ENCODE data around the gene CFAP20DC. TPM values are rescaled to one million over a fixed set of nuclear protein-coding genes. Genes with fewer than 3 reads are reported as not detected.
A peak's percentile ranks its signal among the peaks of the same experiment; 100 is the strongest.
"Not testable (repeated sequence)": the region's sequence is repeated elsewhere in the genome, so short reads cannot be mapped to it uniquely, and the experiment has no call there.

CFAP20DC gene
- total RNA-seq, 1 experiment from 2014 or later = 3.9 TPM

DNA sequence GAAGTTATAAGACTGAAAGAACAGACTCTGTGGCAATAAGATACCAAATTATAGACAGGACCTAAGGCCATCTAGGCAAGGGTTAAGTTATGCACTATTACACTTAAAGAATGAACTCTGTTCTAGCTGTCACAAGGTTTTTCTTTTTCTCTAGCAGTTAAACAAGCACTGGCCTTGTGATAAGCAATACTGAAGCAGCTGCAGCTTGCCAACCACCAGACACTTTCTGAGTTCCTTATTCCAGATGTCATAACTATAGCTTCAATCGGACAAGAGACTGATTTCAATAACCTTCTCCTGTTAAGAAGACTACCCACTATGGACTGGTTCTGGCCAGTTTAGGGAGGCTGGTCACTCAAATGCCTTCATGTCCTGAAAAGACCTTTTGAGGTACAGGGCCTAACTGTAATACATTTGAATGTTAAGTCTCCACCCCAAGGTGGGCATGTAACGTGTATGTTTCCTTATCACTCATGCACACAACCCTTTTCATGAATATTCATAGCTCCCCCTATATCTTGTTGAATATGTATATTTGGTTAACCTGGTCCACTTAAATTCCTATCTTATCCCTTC is 85.8 kb downstream of the CFAP20DC start:
- no peak for DNase-seq (ENCODE audit: low spot score)

DNA sequence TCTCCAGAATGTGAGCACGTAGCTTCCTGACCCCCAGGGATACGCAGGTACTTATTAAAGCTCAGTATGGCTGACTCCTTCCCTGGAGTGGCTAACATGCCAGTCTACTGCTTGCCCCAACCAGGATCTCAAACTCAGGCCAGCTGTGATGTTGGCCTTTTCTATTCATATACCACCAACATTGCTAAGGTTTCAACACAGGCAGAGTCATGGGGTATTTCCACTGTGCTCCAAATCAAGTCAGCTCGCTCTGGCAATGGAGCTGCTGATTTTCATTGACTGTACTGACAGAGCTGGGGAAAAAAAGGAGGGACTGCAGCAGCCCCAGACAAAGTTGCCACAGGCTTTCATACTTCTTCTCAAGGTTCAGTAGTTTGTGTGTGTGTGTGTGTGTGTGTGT is 87.0 kb downstream of the CFAP20DC start:
- no peak for DNase-seq (ENCODE audit: low spot score)

DNA sequence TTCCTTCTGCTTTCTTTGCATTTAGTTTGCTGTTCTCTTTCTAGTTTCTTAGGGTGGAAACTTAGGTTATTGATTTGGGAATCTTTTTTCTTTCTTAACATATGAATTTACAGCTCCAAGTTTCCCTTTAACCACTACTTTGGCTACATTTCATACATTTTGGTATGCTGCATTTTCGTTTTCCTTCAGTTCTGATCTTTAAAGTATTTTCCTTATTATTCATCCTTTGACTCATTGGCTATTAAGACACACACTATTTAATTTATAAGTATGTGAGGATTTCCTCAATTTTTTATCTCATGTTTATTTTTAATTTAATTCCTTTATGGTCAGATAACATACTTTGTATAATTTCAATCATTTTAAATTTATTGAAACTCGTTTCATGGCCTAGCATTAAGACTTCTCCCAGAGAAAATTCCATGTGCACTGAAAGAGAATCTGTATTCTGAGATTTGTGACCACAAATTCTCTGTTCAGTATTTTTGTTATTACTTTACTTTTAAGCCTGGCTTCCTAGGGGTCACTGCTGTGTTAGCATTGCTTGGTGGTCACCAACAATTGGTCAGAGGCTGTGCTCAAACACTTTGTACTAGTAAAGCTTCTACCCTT is 87.7 kb downstream of the CFAP20DC start:
- no peak for DNase-seq (ENCODE audit: low spot score)

DNA sequence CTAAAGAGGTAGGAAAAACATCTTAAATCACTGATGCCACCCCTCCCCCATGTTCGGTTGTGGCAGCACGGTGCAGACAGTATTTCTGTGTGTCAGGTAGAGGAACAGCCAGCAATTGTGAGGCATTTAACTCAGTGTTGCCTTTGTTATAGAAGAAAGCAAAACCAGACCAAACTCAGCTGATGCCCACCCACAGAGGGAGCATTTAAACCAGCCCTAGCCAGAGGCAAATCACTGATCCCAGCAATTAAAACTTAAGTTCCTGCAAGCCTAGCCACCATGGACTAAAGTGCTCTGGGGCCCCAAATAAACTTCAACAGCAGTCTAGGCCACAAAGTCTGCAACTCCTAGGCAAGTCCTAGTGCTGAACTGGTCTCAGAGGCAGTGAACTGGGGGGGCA is 94.5 kb downstream of the CFAP20DC start:
- DNase-seq (ENCODE audit: low spot score) = no peak

DNA sequence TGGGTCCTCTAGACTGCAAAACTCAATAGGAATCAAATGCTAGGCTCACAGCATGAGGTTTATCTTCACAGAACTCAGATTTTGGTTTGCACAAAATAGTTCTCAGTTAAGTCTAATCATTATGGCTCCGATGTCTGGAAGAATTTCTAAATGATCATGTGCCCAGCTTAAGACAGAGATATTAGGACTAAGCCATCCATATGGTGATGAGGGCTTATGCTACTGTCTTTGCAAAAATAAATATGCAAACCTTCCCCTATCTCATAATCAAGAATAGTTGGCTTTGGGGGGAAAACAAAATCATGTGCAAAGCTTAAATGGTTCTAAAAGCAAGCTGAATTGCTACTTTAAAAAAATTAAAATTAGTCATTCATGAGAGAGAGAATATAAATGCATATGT is 96.5 kb downstream of the CFAP20DC start:
- no peak for DNase-seq (ENCODE audit: low spot score)

DNA sequence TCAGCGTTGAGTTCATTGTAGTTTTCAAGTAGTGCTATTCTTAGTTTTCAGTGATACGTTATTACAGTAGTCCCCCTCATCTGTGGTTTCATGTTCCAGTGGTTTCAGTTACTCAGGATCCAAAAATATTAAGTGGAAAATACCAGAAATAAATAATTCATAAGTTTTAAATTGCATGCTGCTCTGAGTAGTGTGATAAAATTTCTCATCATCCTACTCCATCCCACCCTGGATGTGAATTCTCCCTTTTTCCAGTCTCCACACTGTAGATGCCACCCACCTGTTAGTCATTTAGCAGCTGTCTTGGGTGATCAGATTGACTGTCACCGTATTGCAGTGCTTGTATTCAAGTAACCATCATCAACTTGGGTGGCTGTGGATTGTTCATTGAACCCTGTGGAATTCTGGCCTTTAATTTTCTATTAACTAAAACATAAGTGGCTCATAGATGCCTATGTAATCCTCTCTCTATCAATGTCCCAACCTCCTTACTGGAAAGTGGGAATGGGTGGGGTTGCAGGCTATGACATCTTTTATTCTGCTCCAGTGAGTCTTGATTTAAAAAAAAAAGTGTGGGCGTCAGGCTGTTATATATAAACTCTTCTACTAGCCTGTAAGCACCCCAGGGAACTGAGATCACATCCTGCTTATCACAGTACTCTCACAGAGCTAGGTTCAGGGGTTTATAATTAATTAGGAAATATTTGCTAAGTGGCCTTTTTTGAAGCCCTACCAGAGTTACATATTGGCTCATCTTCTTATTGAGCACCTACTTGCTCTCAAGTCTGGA is 97.5 kb downstream of the CFAP20DC start:
- no peak for DNase-seq (ENCODE audit: low spot score)

DNA sequence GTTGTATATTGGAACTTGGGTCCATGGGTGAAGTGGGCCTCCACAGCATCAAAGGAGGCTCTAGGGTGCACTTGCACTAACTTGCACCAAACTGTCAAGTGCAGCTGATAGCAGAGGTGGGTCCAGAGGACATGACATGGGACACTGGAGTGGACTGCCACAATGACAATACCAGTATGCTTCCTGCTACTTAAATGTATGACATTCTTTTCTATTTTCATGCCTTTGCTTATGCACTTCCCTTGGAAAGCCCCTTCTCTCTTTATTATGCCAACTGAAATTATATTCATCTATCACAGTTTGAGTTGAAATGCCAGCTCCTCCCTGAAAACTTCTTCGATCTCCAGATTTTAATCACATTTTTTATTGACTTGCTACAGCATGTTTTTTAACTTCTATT is 101.8 kb downstream of the CFAP20DC start:
- DNase-seq (ENCODE audit: low spot score) = no peak

DNA sequence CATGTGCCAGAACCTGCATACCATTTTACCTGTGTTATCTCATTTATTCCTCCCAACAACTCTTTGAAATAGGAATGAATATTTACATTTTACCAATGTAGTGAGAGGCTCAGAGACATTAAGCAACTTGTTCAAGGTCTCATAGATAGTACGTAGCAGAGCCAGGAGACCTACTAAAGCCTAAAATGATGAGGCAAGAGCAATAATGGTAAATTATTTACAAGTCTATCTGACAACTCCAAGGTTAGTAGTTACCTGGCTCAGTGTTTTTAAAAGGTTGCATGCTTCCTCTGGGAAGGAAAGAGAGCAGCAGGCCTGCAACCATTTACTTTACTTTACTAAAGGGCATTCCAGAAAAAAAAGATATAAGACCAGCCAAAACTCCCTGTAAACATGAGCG is 103.0 kb downstream of the CFAP20DC start:
- no peak for DNase-seq (ENCODE audit: low spot score)

DNA sequence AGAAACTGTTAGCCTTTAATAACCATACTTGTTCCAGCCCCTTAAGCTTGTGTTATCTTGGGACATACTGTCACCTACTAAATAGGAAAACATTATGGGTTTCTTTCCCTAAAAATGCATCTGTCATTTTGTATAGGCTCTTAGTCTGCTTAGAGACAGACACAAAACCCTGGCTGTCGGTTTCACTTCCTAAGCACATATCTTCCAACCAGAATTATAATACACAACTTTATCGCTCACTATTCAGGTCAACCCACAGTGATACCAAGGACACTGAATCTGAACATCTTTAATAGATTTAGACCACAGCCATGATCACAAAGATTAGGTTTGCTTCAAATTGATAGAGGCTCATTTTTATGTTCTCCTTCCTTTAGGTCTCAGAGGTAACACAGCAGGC is 111.8 kb downstream of the CFAP20DC start:
- no peak for DNase-seq (ENCODE audit: low spot score)

DNA sequence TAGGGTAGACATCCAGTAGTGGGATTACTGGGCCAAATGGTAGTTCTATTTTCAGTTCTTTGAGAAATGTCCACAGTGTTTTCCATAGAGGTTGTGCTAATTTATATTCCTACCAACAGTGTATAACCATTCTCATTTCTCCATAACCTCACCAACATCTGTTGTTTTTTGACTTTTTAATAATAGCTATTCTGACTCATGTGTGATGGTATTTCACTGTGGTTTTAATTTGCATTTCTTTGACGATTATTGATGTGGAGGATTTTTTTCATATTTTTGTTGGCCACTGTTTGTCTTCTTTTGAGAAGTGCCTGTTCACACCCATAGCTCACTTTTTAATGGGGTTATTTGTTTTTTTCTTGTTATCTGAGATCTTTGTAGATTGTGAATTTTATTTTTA is 125.2 kb downstream of the CFAP20DC start:
- DNase-seq (ENCODE audit: low spot score) = no peak

DNA sequence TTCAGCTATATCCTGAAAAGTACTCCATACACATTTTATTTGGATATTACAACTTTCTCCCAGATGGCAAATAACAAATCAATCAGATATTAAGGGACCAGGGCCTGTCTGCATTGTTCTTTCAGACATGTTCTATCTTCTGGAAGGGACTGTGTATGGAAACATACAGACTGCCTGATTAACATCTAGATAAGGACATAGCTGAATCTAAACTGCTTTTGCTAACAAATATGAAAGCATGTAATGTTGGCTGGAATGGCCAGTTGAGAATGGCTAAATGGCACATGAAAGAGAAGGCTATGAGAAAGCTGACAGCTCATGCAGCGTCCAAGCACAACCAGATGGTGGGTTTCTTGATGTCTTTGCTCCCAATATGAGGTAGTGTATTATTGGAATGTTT is 149.4 kb downstream of the CFAP20DC start:
- no peak for DNase-seq (ENCODE audit: low spot score)

DNA sequence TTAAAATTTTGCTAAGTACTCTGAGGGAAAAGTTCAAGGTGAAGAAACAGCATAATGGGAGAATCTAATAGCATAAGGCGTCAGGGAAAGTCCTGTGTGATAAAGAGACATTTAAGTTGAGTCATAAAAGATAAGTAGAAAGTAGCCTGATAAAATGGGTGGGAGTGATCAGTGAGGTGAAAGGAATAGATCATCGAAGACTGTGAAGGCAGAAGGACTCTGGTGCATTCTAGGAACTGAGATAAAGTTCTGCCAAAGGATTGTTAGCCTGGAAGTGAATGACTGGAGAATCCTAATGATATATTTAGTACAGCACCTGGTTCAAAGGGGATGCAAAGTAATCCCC is 149.9 kb downstream of the CFAP20DC start:
- DNase-seq (ENCODE audit: low spot score) = no peak

DNA sequence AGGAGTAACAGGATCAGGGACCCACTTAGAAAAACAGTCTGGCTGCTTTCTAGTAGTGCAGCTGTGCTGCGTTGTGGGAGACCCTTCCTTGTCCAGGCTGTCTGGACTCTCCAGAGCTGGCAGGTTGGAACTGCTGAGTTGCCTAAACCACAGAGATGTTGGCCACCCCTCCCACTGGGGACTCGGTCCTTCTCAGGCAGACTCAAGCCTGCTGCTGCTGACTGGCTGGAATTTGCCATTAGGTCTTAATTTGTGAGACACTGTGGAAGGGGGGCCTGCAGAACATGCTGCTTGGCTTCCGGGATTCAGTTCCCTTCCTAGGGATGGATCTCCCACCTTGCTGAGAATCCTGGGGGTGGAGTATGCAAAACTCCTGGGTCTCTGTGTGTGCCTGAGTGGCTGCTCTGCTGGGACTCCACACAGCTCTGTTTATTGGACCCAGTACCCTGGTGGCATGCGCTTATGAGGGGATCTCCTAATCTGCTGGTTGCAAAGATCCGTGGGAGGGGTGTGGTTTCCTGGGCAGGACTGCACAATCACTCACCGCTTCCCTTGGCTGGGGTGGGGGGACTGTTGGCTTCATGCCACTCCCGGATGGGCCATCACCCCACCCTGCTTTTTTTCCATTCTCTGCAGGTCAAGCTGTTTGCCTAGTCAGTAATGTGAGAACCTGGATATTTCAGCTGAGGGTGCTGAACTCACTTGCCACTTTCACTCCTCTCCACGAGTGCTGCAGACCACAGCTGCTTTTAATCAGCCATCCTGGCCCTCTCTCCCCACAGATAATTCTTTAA is 150.5 kb downstream of the CFAP20DC start:
- DNase-seq (ENCODE audit: low spot score) = peak; percentile 3

DNA sequence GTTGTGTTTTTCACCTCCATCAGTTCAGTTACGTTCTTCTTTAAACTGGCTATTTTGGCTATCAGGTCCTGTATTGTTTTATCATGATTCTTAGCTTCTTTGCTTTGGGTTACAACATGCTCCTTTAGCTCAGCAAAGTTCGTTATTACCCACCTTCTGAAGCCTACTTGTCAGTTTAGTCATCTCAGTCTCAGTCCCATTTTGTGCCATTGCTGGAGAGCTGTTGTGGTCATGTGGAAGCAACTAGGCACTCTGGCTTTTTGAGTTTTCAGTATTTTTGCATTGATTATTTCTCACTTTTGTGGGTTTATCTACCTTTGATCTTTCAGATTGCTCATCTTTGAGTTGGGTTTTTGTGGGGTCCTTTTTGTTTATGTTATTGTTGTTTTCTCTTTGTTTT is 151.3 kb downstream of the CFAP20DC start:
- DNase-seq (ENCODE audit: low spot score) = no peak

DNA sequence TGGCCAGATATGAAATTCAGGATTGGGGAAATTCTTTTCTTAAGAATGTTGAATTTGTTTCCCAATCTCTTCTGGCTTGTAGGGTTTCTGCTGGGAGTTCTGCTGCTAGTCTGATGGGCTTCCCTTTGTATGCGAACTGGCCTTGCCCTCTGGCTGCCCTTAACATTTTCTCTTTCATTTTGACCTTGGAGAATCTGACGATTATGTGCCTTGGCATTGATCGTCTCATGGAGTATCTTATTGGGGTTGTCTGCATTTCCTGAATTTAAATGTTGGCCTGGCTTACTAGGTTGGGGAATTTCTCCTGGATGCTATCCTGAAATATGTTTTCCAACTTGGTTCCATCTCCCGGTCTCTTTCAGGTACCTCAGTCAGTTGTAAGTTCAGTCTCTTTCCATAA is 152.2 kb downstream of the CFAP20DC start:
- no peak for DNase-seq (ENCODE audit: low spot score)

DNA sequence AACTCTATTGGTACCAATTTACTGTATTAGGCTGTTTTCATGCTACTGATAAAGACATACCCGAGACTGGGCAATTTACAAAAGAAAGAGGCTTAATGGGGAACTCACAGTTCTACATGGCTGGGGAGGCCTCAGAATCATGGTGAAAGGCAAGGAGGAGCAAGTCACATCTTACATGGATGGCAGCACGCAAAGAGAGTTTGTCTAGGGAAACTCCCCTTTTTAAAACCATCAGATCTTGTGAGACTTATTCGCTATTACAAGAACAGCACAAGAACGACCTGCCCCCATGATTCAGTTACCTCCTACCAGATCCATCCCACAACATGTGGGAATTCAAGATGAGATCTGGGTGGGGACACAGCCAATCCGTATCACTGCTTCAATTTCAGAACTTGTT is 154.1 kb downstream of the CFAP20DC start:
- DNase-seq (ENCODE audit: low spot score) = not testable (repeated sequence)

DNA sequence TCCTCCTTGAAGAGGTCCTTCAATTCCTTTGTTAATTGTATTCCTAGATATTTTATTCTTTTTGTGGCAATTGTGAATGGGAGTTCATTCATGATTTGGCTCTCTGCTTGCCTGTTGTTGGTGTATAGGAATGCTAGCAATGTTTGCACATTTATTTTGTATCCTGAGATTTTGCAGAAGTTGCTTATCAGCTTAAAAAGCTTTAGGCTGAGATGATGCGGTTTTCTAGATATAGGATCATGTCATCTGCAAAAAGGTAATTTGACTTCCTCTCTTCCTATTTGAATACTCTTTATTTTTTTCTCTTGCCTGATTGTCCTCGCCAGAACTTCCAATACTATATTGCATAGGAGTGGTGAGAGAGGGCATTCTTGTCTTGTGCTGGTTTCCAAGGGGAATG is 157.3 kb downstream of the CFAP20DC start:
- not testable (repeated sequence) for DNase-seq (ENCODE audit: low spot score)

DNA sequence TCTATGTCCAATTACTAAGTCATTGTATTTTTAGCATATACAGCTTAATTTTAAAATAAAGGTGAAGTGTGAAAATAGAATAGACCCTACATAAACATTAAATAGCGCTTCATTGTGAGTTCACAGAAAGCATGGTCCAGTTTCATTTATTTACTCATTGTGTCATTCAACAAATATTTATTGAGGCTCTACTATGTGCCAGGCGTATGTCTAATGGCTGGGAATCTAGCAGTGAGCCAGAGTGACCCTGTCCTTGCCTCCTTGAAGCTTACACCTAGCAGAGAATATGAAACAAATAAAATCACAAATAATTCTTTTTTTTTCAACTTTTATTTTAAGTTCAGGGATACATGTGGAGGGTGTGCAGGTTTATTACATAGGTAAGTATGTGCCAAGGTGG is 161.7 kb downstream of the CFAP20DC start:
- no peak for DNase-seq (ENCODE audit: low spot score)

DNA sequence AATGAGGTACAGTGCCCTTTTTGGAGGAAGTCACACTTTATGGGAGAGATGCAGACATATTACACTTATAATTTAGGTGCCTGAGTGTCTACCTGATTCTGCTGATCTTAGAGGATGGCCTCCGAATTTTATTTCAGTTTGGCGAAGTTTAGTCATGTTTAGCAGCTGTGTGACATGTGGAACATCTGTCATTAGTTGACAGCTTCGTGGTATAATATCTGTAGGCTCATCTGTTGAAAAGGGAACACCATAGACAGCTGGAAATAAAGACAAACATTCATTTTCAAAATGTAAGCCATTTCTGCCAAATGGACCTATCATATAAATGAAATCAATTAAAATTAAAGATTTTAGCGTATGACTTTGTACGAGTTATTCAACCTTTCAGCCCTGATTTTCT is 165.4 kb downstream of the CFAP20DC start:
- no peak for DNase-seq (ENCODE audit: low spot score)

DNA sequence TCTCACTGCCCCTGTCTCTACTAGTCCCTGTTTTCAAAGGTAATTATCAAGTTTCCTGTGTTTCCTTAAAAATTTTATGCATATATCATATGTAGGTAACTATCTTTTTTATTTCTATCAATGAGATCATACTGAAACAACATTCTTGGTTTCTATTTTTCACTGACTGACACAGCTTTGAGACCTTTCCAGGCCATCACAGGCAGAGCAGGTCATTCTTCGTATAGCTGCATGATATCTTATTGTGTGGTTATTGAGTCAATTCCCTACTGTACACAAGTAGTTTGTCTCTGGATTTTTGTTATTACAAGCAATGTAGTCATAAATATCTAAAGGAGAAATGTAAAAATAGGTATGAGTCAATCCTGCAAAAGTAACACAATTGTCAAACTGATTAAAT is 169.6 kb downstream of the CFAP20DC start:
- no peak for DNase-seq (ENCODE audit: low spot score)

DNA sequence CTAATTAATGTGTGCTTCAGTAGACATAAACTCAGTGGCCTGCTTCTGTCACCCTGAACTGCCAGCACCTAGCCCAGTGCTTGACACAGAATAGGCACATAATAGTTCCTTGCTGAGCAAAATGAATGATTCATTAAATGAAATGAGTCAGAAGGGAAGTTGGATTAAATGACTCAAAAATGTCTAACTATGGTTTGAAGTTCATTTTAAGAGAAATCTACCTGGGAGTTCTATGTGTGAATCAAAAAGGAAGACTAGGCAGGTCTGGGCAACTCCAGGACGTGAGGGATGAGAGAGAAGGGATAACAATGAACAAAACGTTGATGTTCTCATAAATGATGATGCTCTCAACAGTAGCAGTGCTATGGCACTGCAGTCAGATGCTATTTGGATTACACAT is 175.0 kb downstream of the CFAP20DC start:
- DNase-seq (ENCODE audit: low spot score) = no peak

DNA sequence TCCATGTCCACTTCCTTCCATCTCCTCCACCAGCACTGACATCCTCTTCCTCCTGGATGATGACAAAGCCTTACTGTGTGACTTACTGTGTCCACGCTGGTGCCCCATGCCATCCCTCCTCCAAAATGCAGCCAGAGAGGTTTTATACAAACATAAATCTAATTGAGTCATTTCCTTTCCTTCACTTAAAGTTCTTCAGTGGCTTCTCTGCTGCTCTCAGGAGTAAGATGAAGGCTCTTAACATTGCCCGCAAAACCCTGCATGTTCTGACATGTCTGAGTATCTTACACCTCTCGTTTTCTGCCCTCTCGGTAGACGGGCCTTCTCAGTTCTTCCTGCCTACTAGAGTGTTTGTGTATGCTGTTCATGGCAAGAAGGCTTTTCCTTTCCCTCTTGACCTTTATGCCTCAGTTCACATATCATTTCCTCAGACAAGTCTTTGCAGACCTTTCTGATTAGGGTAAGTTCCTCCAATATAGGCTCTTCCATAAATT is 175.5 kb downstream of the CFAP20DC start:
- DNase-seq (ENCODE audit: low spot score) = no peak
